Superior temporal gyrus (tissue), 1 donor: Measurements from ENCODE around the gene NBPF20.
"Not testable (repeated sequence)": the region's sequence is repeated elsewhere in the genome, so short reads cannot be mapped to it uniquely, and the experiment has no call there.

Experiments
- DNase-seq: peaks from one replicate; pipeline ENCODE4 v3.0.0-alpha.2; 2016; ENCODE audit errors: extremely low spot score

The NBPF20 gene

DNA sequence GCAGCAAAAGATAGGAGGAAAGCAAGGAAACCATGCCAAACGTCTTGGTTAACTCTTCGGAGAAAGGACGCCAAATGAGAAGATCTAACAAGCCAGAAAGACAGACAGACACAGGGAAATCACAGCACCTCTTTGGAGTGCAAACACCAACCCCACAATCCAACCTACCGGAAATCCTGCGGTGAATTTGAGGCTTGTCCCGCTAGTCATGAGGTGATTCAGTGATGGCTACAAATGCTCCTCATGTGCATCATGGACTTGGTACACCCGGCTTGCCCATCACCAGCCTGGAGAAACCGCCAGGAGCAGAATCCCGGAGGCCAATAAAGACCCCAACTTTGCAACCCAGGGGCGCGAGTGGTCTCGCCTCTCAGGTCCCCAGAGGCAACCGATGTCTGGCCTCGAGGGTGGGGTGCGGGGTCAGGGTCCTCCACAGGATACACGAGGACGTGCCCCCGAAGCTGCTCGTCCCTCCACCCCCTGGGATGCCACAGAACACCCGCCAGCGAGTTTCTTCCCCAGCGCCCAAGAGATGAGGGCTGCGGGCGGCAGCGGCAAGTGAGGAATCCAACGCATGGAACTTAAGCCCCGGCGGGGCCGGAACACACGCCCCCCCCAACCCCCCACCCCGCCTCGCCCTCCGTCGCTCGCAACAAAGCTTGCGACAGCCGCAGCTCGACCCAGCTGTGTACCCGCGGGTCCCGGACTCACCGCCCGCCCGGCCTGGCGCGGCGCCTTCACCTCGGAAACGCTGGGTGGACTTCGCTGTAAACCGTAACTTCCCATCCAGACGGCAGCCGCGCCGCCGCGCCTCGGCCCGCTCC lies 579 bp downstream of the NBPF20 start:
- DNase-seq: peak; percentile 20

DNA sequence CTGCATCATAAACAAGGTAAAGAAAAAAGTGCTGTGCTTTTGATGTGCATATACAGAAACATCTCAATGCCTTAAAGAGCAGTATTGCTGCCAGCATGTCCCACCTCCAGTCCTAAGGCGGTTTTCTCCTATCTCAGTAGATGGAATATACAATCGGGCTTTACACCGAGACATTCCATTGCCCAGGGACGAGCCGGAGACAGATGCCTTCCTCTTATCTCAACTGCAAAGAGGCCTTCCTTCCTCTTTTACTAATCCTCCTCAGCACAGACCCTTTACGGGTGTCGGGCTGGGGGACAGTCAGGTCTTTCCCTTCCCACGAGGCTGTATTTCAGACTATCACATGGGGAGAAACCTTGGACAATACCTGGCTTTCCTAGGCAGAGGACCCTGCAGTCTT lies 10.3 kb downstream of the NBPF20 start:
- not testable (repeated sequence) for DNase-seq

DNA sequence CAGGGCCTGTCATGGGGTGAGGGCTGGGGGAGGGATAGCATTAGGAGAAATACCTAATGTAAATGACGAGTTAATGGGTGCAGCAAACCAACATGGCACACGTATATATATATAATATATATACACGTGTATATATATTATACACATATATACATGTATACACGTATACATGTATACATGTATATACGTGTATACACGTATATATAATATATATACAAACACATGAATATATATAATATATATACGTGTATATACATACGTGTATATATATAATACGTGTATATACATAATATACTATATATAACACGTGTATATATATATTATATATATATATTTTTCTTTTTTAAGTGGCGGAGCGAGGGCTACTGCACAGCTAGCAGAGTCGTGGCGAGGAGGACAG lies 18.1 kb downstream of the NBPF20 start:
- DNase-seq: not testable (repeated sequence)

DNA sequence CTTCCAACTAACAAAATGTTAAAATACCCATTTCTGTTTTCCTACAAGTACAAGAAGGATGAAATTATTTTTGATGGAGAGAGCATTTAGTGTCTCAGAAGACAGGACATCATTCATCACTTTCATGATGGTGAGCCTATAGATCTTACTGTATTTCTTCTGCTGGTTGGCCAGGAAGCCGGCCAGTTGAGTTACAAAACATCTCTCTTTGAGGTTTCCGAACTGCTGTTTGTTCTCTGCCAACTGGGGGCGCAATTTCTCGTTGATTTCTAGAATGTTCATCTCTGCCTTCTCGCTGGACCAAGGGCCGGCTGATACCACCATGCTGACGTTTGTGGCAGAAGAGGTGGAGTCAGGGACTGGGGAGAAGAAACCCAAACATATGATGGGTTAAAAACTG lies 20.5 kb downstream of the NBPF20 start:
- DNase-seq: not testable (repeated sequence)

DNA sequence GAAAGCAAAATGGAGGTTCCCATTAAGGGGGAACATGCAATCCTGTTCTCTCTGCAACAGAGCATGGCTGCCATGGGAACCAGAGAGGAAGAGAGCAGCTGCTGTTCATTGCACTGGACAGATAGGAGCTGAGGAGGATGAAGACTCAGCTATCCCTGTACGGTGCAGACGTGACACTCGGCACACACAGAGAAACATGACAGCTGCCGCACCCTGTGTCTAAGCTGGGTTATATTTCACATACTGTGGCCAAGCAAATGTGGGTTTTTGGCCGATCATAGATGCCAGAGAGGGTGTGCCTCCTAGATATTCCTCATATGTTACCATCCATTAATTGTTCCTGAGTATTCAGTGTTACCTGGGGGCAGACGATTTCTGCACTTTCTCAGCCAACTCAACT lies 24.7 kb downstream of the NBPF20 start:
- DNase-seq: not testable (repeated sequence)
